ENCODE measurements around the gene COQ8A. TPM values are rescaled to one million over a fixed set of nuclear protein-coding genes. Genes with fewer than 3 reads are reported as not detected.

COQ8A gene
- total and polyA plus RNA-seq, 10 of the 15 experiments (the other 5 are each of a cell fraction or from before 2014, with no cell fraction given), result 0.72 to 24.8 (median 12.1) TPM

GRCh38 chr1:226948480-226948879 is 8.4 kb downstream of the COQ8A start:
- ChIA-PET SMC1A (ENCODE audit: uncharacterized antibody, unreplicated experiment) (no interaction called here), CTCF (no interaction called here), RAD21 (ENCODE audit: unreplicated experiment) (no interaction called here), POLR2A (no interaction called here)
- ATAC-seq (no peak), FAIRE-seq (no peak), DNase-seq (ENCODE audit: low read depth, low spot score) (no peak)
- no TSS peak for BruUV-seq (replicated peaks)
- Histone ChIP-seq H3K9ac (ENCODE audit: control insufficient read depth, insufficient read depth, low read length) (no peak overlapping the region), H2AFZ (ENCODE audit: control insufficient read depth, low read depth, low read length) (no peak overlapping the region), H3K79me2 (ENCODE audit: control insufficient read depth, insufficient read depth, low read length) (no peaks in the 10 kb centered on the region), H4K20me1 (ENCODE audit: control insufficient read depth, insufficient read depth) (no peaks in the 10 kb centered on the region), H3K9me3 (replicated peaks; ENCODE audit: control insufficient read depth, insufficient read depth, low read length) (no peaks in the 10 kb centered on the region), H3K27me3 (replicated peaks in 1 of 2; ENCODE audit: control insufficient read depth in 2 of 2, insufficient read depth in 2 of 2, low read length in 1 of 2) (no peaks in the 10 kb centered on the region), H3K27ac (ENCODE audit: control insufficient read depth, insufficient read depth) (no peak overlapping the region), H3K4me3 (no peak overlapping the region), H3K36me3 (ENCODE audit: control insufficient read depth in 2 of 2, insufficient read depth in 2 of 2, low read length in 1 of 2) (no peaks in the 10 kb centered on the region), H3K4me1 (ENCODE audit: control insufficient read depth, insufficient read depth, low read length) (no peaks in the 10 kb centered on the region), H3K4me2 (ENCODE audit: control insufficient read depth, insufficient read depth) (no peak overlapping the region)
- TF ChIP-seq CHD4 (IDR thresholded peaks at IDR 0.05) (no peak), SKIL (IDR thresholded peaks at IDR 0.05; ENCODE audit: low read depth, poor library complexity, severe bottlenecking) (no peak), ZSCAN29 (IDR thresholded peaks at IDR 0.05) (no peak), HSF1 (IDR thresholded peaks at IDR 0.05; ENCODE audit: low read depth, low read length) (no peak), EGR1 (IDR thresholded peaks at IDR 0.05; ENCODE audit: borderline replicate concordance in 1 of 2, low read depth in 2 of 2, low read length in 2 of 2) (no peak), ATF3 (IDR thresholded peaks at IDR 0.05; ENCODE audit: borderline replicate concordance, extremely low read depth, low read depth, low read length) (no peak), EED (IDR thresholded peaks at IDR 0.05; ENCODE audit: low read depth) (no peak), BCL3 (IDR thresholded peaks at IDR 0.05; ENCODE audit: borderline replicate concordance, insufficient read depth, low read depth, low read length, poor library complexity, severe bottlenecking) (no peak), NR2C1 (IDR thresholded peaks at IDR 0.05) (no peak), ATF7 (IDR thresholded peaks at IDR 0.05; ENCODE audit: low read depth) (no peak)
- in situ Hi-C loops (cut with MboI) (no loop called here), intact Hi-C loops (cut with micrococcal nuclease; ENCODE audit: unreplicated experiment) (no loop called here)
- WGBS (ENCODE audit: insufficient coverage, insufficient replicate concordance, low lambda C conversion rate, missing lambda C conversion rate), result 87% methylated on average over 6 of the region's 6 CpGs

Data from GM12878 (cell line).